GM10248 (cell line): Measurements from ENCODE around the gene SDK2.

ENCODE experiments used
- CTCF ChIA-PET: fragments of 300-600 bp; sonication (Branson Sonifier 250); formaldehyde crosslinking; extraction: SDS; loops from one replicate; lab custom pipeline; 2021; ENCODE audit warnings: antibody characterized with exemption; lab: Yijun Ruan, JAX
- POLR2A ChIA-PET: fragments of 350-650 bp; sonication (Branson Sonifier 250); formaldehyde crosslinking; extraction: SDS; loops from one replicate; lab custom pipeline; 2020; ENCODE audit warnings: antibody characterized with exemption; lab: Yijun Ruan, JAX
- DNase-seq: peaks from one replicate; pipeline ENCODE4 v3.0.0; 2012; ENCODE audit errors: extremely low spot score
- TF ChIP-seq, protein P1 (sequence below): IDR thresholded peaks from 2 replicates; pipeline ENCODE4 v1.5.1; 2012; ENCODE audit warnings: mild to moderate bottlenecking, low read depth; ENCODE audit errors: extremely low read depth, missing control alignments, control extremely low read depth

Gene SDK2

DNA sequence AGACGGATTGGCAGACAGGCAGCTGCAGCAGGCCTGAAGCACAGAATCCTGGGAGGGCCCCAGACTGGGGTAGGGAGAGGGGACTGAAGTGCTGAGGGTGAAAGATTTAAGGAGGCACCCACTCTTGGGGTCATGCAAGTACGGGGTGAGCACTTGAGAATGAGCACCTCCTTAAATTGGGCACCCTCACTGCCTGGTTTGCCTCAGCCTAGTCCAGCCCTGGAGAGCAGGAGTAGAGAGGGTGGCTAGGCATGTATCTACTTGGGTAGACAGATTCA is 178.4 kb downstream of the SDK2 start:
- POLR2A ChIA-PET = no interaction called here
- CTCF ChIA-PET = no interaction called here
- TF ChIP-seq, protein P1, sequence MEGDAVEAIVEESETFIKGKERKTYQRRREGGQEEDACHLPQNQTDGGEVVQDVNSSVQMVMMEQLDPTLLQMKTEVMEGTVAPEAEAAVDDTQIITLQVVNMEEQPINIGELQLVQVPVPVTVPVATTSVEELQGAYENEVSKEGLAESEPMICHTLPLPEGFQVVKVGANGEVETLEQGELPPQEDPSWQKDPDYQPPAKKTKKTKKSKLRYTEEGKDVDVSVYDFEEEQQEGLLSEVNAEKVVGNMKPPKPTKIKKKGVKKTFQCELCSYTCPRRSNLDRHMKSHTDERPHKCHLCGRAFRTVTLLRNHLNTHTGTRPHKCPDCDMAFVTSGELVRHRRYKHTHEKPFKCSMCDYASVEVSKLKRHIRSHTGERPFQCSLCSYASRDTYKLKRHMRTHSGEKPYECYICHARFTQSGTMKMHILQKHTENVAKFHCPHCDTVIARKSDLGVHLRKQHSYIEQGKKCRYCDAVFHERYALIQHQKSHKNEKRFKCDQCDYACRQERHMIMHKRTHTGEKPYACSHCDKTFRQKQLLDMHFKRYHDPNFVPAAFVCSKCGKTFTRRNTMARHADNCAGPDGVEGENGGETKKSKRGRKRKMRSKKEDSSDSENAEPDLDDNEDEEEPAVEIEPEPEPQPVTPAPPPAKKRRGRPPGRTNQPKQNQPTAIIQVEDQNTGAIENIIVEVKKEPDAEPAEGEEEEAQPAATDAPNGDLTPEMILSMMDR = no peak
- DNase-seq = no peak

DNA sequence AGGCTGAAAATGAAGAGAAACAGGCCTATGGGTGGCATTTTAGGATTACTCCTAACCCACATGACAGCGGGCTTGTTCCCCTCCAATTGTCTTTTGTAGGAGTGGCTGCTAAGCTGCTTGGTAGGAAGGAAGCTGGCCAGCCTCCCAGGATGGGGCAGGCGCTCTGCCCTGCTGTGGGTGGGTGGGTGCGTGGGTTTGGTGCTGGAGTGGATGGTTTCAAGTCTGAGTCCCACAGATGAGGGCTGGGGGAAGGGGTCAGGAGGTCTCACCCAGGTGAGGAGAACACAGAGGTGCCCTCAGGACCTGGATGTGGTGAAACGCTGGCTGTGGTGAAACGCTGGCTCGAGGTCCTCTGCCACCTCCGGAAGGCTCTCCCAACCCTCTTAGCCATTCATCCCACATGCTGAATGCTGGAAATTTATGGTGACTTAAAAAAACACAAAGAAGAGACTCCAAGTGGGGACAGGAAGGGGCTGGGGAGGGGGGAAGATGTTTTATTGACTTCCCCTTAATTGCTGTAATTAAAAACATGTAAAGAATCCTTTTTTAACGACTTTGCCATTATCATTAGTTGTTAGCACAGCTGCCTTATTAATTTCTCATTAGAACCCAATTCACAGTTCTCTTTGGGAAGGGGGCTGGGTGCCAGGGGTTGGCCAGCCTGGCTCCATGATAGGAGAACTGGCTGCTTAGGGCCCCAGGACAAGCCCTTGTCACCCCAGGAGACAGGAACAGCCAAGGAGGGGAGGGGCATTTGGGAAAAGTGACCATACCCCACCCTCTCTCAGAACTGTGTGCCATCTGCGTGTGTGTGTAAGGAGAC is 178.9 kb downstream of the SDK2 start:
- POLR2A ChIA-PET = no interaction called here
- CTCF ChIA-PET = no interaction called here
- no peak for DNase-seq
- TF ChIP-seq, protein P1 = no peak

DNA sequence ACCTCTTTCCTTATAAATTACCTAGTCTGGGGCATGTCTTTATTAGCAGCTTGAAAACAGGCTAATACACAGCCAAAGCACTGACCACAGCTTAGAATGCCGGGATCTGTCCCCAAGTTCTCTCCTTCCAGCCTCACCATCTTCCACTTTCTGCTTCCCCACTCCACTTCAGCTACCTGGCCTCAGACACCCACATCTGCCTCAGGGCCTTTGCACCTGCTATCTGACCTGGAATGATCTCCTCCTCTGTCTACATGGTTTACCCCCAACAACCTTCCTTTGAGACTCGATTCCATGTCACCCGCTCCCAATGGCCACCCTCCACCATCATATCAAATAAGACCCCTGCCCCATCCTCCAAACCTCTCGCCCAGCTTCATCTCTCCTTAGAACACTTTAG is 179.8 kb downstream of the SDK2 start:
- no peak for DNase-seq
- POLR2A ChIA-PET = no interaction called here
- CTCF ChIA-PET = no interaction called here
- TF ChIP-seq, protein P1 = no peak

DNA sequence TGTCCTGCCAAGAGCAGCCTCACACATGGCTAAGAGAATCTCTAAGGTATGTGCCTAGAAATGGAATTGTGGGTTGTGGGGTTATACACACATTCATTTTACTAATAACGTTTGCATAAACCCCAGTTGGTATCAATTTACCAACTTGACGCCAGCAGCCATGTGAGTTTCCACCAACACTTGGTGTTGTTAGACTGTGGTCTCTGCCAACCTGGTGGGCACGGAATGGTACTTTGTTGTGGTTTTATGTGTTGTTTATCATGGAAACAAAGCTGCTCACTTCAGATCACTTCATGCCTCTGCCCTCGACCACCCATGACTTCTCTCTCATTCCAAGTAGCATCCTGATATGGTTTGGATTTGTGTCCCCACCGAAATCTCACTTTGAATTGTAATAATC is 180.4 kb downstream of the SDK2 start:
- DNase-seq = no peak
- ChIA-PET CTCF (no interaction called here), POLR2A (no interaction called here)
- TF ChIP-seq, protein P1 = no peak

DNA sequence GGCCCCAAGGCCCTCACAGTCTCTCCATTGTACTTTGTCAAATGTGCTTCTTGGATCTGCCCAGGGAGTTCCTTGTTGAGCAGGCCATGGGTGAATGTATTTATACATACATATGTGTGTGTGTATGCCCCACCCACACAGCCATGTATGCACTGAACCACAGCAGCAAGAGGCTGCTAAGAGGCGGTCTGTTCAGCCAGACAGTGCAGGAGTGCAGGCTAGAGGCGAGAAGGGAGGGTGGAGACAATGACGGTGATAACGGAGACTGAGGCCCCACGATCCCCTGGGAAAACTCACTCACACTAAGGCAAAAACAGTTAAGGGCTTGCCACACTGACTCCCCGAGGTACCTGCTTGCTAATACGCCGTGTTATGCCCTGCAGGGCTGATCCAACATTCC is 181.4 kb downstream of the SDK2 start:
- ChIA-PET CTCF (no interaction called here), POLR2A (no interaction called here)
- TF ChIP-seq, protein P1 = no peak
- DNase-seq = no peak

DNA sequence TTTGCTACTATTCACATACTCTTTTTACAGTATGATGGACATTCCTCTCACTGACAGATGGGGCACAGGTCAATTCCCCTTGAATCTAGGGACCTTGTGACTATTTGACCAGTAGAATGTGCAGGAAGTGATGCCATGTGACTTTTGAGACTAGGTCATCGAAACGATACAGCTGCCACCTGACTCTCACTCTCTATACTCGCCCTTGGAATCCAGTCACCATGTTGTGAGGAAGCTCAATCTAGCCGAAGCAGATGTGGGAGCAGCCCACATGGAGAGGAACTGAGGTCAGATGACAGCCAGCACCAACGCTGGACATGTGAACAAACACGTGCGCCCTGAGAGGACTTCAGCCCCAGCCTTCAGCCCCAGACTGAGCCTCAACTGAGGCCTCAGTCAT is 184.3 kb downstream of the SDK2 start:
- TF ChIP-seq, protein P1 = no peak
- CTCF ChIA-PET = interaction anchor here (0.9 kb wide), 1 partner anchor 31 kb away, joined by 3 read pairs; no protein-coding TSS in a partner anchor
- POLR2A ChIA-PET = no interaction called here
- no peak for DNase-seq
